Measurements from ENCODE around the gene CDKL5. TPM values are rescaled to one million over a fixed set of nuclear protein-coding genes. Genes with fewer than 3 reads are reported as not detected.

CDKL5 gene
- total and polyA plus RNA-seq, 2 experiments from 2014 or later, result 7.5 to 13.7 TPM

GRCh38 chrX:18676050-18676449, 250.6 kb downstream of the CDKL5 start (continued):
- TF ChIP-seq POLR2AphosphoS5 (IDR thresholded peaks at IDR 0.05; ENCODE audit: low read depth) (no peak), ETS1 (IDR thresholded peaks at IDR 0.05) (no peak)

GRCh38 chrX:18676470-18676869, 251.1 kb downstream of the CDKL5 start:
- peak; percentile 58 for ATAC-seq

GRCh38 chrX:18677161-18677869, 251.9 kb downstream of the CDKL5 start:
- Mint-ChIP-seq H3K36me3 (ENCODE audit: low read depth) (no peaks in the 10 kb centered on the region), H3K27ac (no peak overlapping the region), H3K27me3 (ENCODE audit: insufficient read depth, low read depth, poor library complexity) (peaks cover 7% of the 10 kb centered on the region), H3K4me1 (no peaks in the 10 kb centered on the region), H3K4me3 (no peak overlapping the region), H3K9me3 (no peaks in the 10 kb centered on the region)
- Histone ChIP-seq H3K4me3 (no peak overlapping the region), H3K4me1 (ENCODE audit: insufficient read depth) (no peaks in the 10 kb centered on the region), H4K20me1 (replicated peaks; ENCODE audit: insufficient read depth) (no peaks in the 10 kb centered on the region), H3K79me2 (replicated peaks; ENCODE audit: insufficient read depth) (no peaks in the 10 kb centered on the region), H3K27ac (ENCODE audit: low read depth) (no peak overlapping the region), H3F3A (replicated peaks; ENCODE audit: low read depth) (no peaks in the 10 kb centered on the region), H3K36me3 (ENCODE audit: insufficient read depth) (no peaks in the 10 kb centered on the region), H3K9me2 (ENCODE audit: insufficient read depth) (no peaks in the 10 kb centered on the region), H3K27me3 (ENCODE audit: insufficient read depth) (no peaks in the 10 kb centered on the region), H2AFZ (no peak overlapping the region), H3K4me2 (no peak overlapping the region)
- DNase-seq (ENCODE audit: low spot score), result no peak
- no peak for ATAC-seq
- no peak for TF ChIP-seq ZNF331 (CRISPR knock-in tag; IDR thresholded peaks at IDR 0.05; ENCODE audit: low read depth)
- no peak for TF ChIP-seq JUNB (IDR thresholded peaks at IDR 0.05; ENCODE audit: unreplicated experiment)
- TF ChIP-seq ETS1 (IDR thresholded peaks at IDR 0.05), result no peak
- TF ChIP-seq CTCF (conservative IDR thresholded peaks at IDR 0.05; ENCODE audit: low read depth in 2 of 2), result no peak
- TF ChIP-seq REST (IDR thresholded peaks at IDR 0.05; ENCODE audit: unreplicated experiment), result no peak
- no peak for TF ChIP-seq POLR2AphosphoS5 (IDR thresholded peaks at IDR 0.05; ENCODE audit: low read depth)
- TF ChIP-seq EZH2phosphoT487 (IDR thresholded peaks at IDR 0.05; ENCODE audit: unreplicated experiment), result no peak

More at GRCh38 chrX:18676470-18676869, 251.1 kb downstream of the CDKL5 start:
- Histone ChIP-seq H2AFZ (no peak overlapping the region), H3K79me2 (replicated peaks; ENCODE audit: insufficient read depth) (no peaks in the 10 kb centered on the region), H4K20me1 (replicated peaks; ENCODE audit: insufficient read depth) (no peaks in the 10 kb centered on the region), H3K9me2 (ENCODE audit: insufficient read depth) (no peaks in the 10 kb centered on the region), H3F3A (replicated peaks; ENCODE audit: low read depth) (no peaks in the 10 kb centered on the region), H3K27ac (ENCODE audit: low read depth) (no peak overlapping the region), H3K27me3 (ENCODE audit: insufficient read depth) (no peaks in the 10 kb centered on the region), H3K4me3 (no peak overlapping the region), H3K4me1 (ENCODE audit: insufficient read depth) (no peaks in the 10 kb centered on the region), H3K4me2 (no peak overlapping the region), H3K36me3 (ENCODE audit: insufficient read depth) (no peaks in the 10 kb centered on the region)
- Mint-ChIP-seq H3K27me3 (ENCODE audit: insufficient read depth, low read depth, poor library complexity) (peaks cover 7% of the 10 kb centered on the region), H3K27ac (no peak overlapping the region), H3K4me1 (no peaks in the 10 kb centered on the region), H3K4me3 (no peak overlapping the region), H3K36me3 (ENCODE audit: low read depth) (no peaks in the 10 kb centered on the region), H3K9me3 (no peaks in the 10 kb centered on the region)
- peak; percentile 45 to 47 for TF ChIP-seq CTCF (conservative IDR thresholded peaks at IDR 0.05; ENCODE audit: low read depth in 2 of 2)
- no peak for TF ChIP-seq JUNB (IDR thresholded peaks at IDR 0.05; ENCODE audit: unreplicated experiment)
- peak; percentile 63 for DNase-seq (ENCODE audit: low spot score)

All from GM23338 (cell line).